RPMI7951 (cell line): ENCODE results near the gene RBPJL. TPM values are rescaled to one million over a fixed set of nuclear protein-coding genes. Genes with fewer than 3 reads are reported as not detected.

Experiments
- DNase-seq: peaks from one replicate; pipeline ENCODE4 v3.0.0-alpha.2; 2012; ENCODE audit warnings: low read depth
- total RNA-seq: library from RNA; depleted of rRNA; stranded (reverse); fragments of >200 nt; shearing (Covaris generic); gene quantifications from 2 replicates; pipeline ENCODE4 v1.2.3, GENCODE V29; 2014; rRNA removed

The RBPJL gene
- total RNA-seq, 1 experiment from 2014 or later, result not detected

DNA sequence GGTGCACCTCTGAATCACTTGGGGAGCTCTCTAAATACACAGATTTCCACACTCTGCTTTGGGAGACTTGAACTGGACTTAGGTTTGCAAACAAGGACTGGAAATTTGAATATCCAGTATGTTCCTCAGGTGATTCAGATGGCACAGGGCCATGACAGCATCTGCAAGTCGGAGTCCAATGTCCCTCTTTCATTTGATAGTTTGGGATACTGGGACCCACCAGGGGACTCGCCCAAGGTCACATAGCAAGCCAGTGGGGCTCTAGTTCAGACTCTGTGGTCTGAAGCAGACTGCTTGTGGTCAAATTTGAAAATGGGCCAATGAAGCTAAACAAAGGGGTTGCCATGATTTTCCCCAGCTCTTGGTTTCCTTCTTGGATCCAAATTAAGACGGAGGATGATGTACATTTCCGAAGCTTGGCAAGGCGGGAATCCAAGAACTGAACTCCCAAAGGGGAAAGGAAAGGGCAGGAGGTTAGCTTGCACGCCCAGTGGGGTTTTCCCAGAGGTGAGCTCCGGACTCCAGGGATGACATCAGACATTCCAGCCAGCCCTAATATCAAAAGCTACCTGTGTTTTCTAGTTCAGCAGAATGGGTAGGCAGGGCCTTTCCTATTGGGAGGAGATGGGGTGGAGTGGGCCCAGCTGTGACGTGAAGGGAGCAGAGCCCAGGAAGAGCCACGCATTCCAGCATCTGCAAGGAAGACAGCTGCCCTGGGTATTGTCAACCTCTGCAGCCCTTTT is 52.9 kb downstream of the RBPJL start:
- peak; percentile 91 for DNase-seq

DNA sequence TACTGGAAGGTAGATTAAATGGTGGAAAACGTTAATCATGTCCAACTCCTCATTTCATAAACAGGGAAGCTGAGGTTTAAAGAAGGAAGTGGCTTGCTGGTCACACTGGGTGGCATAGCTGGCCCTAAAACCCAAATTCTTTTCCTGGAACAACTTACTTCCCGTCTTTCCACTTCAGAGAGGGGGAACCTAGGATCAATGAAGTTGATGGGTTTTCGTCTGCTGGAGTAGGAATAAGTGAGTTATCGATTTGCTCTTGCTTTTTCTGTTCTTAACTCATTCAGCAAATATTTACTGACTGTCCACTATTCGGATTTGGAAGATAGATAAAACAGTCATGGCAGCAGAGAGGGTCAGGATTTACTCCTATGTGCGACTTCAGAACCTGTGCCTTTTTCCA is 55.2 kb downstream of the RBPJL start:
- no peak for DNase-seq

DNA sequence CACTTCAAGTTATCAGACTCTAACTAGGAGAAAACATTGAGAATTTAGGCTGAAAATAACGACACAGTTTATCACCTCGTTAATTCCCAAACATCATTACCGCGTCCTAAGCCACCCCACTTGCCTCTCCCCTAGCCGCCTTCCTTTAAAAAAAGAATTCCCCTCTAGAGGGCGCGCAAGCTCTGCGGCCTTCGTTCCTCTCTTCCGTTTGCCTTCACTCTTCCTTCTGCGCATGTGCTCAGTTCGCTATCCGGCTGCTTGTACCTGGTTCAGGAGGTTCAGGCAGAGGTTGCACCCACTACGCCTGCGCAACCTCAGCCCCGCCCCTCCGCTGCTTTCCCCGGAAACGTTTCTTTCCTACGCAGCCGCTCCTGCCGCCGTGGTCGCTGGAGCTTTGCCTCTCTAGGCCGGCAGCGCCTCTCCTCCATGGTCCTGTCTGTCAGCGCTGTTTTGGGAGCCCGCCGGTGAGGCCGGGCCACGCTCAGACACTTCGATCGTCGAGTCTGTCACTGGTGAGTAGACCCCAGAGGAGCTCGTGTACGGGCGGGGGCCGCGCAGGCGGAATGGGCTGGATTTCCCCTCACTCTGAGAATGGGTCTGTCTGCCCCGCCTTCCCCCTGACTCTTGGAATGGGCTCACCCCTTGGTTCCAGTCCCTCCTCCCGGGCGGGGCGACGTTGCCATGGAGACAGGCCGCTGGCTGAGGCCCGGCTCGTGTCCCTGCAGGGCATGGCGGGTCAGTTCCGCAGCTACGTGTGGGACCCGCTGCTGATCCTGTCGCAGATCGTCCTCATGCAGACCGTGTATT is 56.4 kb downstream of the RBPJL start, which contains the start of gene SYS1:
SYS1 (plus strand) TSS at position 353 of the 807 bp plus-strand sequence; CDS start at position 729, 376 bp downstream.
- peak; percentile 99 for DNase-seq

DNA sequence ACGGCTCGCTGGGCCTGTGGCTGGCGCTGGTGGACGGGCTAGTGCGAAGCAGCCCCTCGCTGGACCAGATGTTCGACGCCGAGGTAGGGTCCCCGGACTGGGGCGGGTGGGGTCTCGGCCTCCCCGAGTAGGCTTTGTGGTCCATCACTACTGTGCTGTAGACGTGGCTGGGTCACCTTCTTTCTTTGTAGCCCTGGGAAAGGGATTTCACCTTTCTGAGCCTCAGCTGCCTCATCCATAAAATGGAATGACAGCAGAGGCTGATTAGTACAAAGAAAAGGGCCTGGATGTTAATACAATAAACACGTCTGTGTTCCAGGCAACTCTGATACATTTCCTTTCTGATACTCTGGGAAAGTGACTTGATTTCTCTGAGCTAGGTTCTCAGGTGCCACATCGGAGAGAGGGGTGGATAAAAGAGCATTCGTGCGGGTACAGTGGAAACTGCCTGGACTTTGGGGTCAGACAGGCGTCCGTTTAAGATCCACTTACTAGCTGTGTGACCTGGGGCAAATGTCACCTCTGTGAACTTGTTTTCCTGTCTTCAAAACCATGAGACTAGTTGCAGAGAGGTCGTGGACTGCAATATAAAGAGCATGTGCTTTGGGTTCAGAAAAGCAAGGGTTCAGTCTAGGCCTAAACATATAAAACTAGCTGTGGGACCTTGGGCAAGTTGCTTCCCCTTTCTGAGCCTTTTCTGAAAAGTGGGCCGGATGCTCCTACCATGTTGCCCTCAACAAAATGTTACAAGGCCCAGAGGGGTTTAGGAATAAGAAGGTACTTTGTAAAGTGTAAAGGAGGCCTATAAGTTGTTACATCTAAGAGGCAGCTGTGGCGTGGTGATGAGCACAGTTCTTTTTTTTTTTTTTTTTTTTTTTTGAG is 57.2 kb downstream of the RBPJL start:
- DNase-seq, result no peak

DNA sequence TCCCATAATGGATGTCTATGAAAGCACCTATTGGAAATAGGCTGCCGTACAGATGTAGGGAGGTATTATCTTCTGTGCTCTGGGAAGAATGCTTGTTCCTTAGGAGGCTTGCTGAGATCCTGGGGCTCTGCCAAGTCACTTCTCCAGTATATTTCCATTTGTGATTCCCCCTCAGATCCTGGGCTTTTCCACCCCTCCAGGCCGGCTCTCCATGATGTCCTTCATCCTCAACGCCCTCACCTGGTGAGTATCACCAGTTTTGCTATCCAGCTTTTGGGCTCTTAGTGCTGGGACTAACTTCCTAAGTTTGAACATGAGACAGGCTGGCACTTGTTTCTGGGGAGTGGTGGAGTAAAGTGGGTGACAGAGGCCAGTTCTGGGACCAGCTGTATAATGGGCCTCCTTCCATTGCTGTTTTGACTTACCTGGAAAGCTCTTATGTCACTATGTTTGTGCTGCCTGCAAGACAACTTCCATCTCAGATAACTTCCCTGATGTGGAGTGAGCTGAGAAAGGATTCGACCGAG is 58.9 kb downstream of the RBPJL start:
- no peak for DNase-seq

DNA sequence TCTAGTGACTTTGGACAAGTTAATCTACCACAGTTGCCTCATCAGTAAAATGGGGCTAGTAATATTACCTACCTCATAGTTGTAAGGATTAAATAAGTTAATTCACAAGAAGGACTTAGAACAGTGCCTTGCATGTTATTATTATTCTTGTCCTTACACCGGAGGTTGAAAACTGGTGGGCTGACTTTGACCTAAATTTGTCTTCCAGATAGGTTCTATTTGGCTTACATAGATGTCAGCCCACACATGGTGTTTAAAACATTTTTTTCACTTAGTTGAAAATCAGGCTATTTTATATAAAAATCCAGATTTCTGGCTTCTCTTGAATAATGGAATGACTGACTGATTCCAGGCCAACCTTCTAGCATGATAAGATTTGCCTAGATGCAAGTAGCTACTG is 59.6 kb downstream of the RBPJL start:
- no peak for DNase-seq

DNA sequence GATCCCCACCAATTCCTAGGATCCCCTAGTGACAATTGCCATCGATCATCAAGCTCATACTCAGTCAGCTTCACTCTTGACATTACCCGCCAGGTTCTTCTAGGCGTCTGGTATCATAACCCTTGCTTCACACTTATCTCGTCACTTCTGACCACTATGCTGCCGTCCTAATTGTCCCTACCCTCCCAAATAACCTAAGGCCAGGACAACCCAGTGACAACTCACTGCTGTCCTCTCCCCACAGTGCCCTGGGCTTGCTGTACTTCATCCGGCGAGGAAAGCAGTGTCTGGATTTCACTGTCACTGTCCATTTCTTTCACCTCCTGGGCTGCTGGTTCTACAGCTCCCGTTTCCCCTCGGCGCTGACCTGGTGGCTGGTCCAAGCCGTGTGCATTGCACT is 60.0 kb downstream of the RBPJL start:
- DNase-seq, result no peak

DNA sequence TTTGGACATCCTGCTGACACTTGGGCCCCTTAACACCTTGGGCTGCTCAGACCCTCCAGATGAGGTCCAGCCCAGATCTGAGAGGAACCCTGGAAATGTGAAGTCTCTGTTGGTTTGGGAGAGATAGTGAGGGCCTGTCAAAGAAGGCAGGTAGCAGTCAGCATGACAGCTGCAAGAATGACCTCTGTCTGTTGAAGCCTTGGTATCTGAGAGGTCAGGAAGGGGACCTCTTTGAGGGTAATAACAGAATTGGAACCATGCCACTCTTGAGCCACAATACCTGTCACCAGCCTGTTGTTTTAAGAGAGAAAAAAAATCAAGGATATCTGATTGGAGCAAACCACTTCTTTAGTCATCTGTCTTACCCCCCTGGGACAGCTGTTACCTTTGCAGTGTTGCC is 60.5 kb downstream of the RBPJL start:
- no peak for DNase-seq

Other genes with a start within 250 kb of the RBPJL start
- 0.12 and 0.39 TPM in 2 replicates for gene KCNS1, start 205.7 kb upstream of the RBPJL start, total RNA-seq
- not detected in 2 replicates for gene WFDC5, start 191.7 kb upstream of the RBPJL start, total RNA-seq
- gene WFDC12, start 182.4 kb upstream of the RBPJL start, total RNA-seq, result not detected in 2 replicates
- not detected in 2 replicates for gene PI3, start 131.9 kb upstream of the RBPJL start, total RNA-seq
- not detected in 2 replicates for gene SEMG1, start 99.8 kb upstream of the RBPJL start, total RNA-seq
- not detected in 2 replicates for gene SEMG2, start 85.5 kb upstream of the RBPJL start, total RNA-seq
- not detected in 2 replicates for gene SLPI, start 52.3 kb upstream of the RBPJL start, total RNA-seq
- gene MATN4, start 1.5 kb downstream of the RBPJL start, total RNA-seq, result 0.10 TPM in 1 of 2 replicates, not detected in the other
- gene SDC4, start 41.6 kb downstream of the RBPJL start, total RNA-seq, result 88.2 and 103 TPM in 2 replicates
- 29.2 and 33.7 TPM in 2 replicates for gene SYS1, start 56.3 kb downstream of the RBPJL start, total RNA-seq
- gene TP53TG5, start 71.5 kb downstream of the RBPJL start, total RNA-seq, result not detected in 2 replicates
- gene DBNDD2, start 101.4 kb downstream of the RBPJL start, total RNA-seq, result 10.1 and 12.5 TPM in 2 replicates
- gene PIGT, start 109.3 kb downstream of the RBPJL start, total RNA-seq, result 196 and 220 TPM in 2 replicates
- 0.78 TPM in 1 of 2 replicates, not detected in the other for gene WFDC2, start 162.9 kb downstream of the RBPJL start, total RNA-seq
- not detected in 2 replicates for gene SPINT3, start 208.8 kb downstream of the RBPJL start, total RNA-seq
- gene WFDC6, start 232.6 kb downstream of the RBPJL start, total RNA-seq, result not detected in 2 replicates
- gene EPPIN, start 240.6 kb downstream of the RBPJL start, total RNA-seq, result not detected in 2 replicates